ENCODE data around the gene DDX5.

DNA sequence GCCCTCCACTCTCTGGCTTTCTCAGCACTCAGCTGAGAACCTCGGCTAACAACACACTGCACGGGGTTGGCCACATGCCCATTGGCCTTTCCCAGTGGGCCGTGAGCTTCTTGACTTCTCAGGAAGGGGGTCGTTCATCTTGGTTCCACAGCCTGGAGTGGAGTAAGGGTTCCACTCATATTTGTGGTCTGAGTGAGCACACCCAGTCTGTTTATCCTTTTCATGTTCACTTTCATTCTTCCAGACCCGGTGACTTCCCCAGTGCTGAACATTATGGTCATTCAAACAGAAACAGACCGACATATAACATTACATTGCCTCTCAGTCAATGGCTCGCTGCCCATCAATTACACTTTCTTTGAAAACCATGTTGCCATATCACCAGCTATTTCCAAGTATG lies 48.9 kb downstream of the DDX5 start:
- TF ChIP-seq EZH2 (IDR thresholded peaks at IDR 0.05; ENCODE audit: borderline replicate concordance, low read depth, low read length, severe bottlenecking) (no peak), POLR2AphosphoS5 (IDR thresholded peaks at IDR 0.05; ENCODE audit: insufficient read depth, low read depth, low read length) (no peak), MYC (IDR thresholded peaks at IDR 0.05; ENCODE audit: low read depth, low read length) (no peak), POLR2A (IDR thresholded peaks at IDR 0.05; ENCODE audit: low read depth, low read length) (no peak)
- TF ChIP-seq, protein P1, sequence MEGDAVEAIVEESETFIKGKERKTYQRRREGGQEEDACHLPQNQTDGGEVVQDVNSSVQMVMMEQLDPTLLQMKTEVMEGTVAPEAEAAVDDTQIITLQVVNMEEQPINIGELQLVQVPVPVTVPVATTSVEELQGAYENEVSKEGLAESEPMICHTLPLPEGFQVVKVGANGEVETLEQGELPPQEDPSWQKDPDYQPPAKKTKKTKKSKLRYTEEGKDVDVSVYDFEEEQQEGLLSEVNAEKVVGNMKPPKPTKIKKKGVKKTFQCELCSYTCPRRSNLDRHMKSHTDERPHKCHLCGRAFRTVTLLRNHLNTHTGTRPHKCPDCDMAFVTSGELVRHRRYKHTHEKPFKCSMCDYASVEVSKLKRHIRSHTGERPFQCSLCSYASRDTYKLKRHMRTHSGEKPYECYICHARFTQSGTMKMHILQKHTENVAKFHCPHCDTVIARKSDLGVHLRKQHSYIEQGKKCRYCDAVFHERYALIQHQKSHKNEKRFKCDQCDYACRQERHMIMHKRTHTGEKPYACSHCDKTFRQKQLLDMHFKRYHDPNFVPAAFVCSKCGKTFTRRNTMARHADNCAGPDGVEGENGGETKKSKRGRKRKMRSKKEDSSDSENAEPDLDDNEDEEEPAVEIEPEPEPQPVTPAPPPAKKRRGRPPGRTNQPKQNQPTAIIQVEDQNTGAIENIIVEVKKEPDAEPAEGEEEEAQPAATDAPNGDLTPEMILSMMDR (IDR thresholded peaks at IDR 0.05; ENCODE audit: extremely low read depth in 1 of 2, insufficient read depth in 1 of 2, low read depth in 1 of 2, low read length in 2 of 2), result no peak

All from endothelial cell of umbilical vein (primary cell).